GM06990 (cell line): Measurements from ENCODE around the gene ACVR1C.
A peak's percentile ranks its signal among the peaks of the same experiment; 100 is the strongest.

Experiments
- DNase-seq: peaks from one replicate; pipeline ENCODE4 v3.0.0-alpha.2; 2011; ENCODE audit not compliant: insufficient read length; ENCODE audit errors: extremely low read depth
- H3K27me3 ChIP-seq: replicated peaks from 2 replicates; pipeline ENCODE4 v1.6.0; 2011; ENCODE audit warnings: low read length; ENCODE audit not compliant: control insufficient read depth, insufficient read depth
- H3K36me3 ChIP-seq: 2 replicates; pipeline ENCODE4 v1.5.1; 2011; ENCODE audit warnings: low read length; ENCODE audit not compliant: control insufficient read depth, insufficient read depth
- H3K4me3 ChIP-seq: replicated peaks from 2 replicates; pipeline ENCODE4 v1.5.1; 2011; ENCODE audit warnings: low read depth, mild to moderate bottlenecking, control low read depth, low read length
- TF ChIP-seq, protein P1 (sequence below): IDR thresholded peaks from 2 replicates; pipeline ENCODE4 v1.5.1; 2011; ENCODE audit warnings: low read length, control low read depth, mild to moderate bottlenecking, inconsistent platforms; ENCODE audit not compliant: insufficient read depth, poor library complexity, severe bottlenecking

The ACVR1C gene

GRCh38 chr2:157601807-157602206 lies 26.9 kb downstream of the ACVR1C start:
- DNase-seq = no peak
- TF ChIP-seq, protein P1, sequence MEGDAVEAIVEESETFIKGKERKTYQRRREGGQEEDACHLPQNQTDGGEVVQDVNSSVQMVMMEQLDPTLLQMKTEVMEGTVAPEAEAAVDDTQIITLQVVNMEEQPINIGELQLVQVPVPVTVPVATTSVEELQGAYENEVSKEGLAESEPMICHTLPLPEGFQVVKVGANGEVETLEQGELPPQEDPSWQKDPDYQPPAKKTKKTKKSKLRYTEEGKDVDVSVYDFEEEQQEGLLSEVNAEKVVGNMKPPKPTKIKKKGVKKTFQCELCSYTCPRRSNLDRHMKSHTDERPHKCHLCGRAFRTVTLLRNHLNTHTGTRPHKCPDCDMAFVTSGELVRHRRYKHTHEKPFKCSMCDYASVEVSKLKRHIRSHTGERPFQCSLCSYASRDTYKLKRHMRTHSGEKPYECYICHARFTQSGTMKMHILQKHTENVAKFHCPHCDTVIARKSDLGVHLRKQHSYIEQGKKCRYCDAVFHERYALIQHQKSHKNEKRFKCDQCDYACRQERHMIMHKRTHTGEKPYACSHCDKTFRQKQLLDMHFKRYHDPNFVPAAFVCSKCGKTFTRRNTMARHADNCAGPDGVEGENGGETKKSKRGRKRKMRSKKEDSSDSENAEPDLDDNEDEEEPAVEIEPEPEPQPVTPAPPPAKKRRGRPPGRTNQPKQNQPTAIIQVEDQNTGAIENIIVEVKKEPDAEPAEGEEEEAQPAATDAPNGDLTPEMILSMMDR = no peak
- Histone ChIP-seq H3K4me3 (no peak overlapping the region), H3K36me3 (no peaks in the 10 kb centered on the region), H3K27me3 (peaks cover 2% of the 10 kb centered on the region; the same call in 1 of the 2 replicates)

DNA sequence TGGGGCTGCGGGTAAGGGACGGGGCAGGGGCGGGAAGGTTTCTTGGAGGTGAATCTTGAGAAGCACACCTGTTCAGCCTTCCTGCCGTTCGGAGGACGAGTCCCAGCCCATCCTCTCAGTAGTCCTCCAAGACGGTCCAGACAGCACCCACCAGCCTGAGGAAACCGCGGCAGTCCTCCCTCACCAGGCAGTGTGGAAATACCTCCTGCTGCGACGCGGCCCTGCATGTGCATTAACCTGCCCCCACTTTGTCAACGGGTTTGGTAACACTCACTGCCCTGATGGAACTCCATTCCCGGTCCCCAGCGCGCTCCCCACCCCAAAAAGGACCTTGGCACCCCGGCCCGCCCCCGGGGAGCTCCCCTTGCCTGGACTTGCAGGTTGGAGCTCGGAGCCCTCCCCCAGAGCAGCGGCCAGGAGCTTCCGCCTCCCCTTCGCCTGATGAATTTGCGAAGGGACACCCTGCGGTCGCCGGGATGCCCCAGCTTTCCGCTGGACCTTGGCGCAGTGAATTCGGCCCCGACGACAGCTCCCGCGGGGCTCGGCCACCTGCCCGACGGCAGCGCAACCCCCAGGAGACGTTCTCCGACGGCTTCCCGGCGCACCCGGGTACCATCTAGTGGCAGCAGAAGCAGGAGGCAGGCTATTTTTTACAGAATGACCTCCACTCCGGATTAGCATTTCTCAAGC lies 31.5 kb downstream of the ACVR1C start:
- Histone ChIP-seq H3K36me3 (no peaks in the 10 kb centered on the region), H3K4me3 (no peak overlapping the region), H3K27me3 (peaks cover 3% of the 10 kb centered on the region; the same call in 1 of the 2 replicates)
- DNase-seq = peak; percentile 32
- TF ChIP-seq, protein P1 = peak; percentile 59

GRCh38 chr2:157593411-157593810 lies 35.3 kb downstream of the ACVR1C start:
- no peaks in the 10 kb centered on the region for H3K36me3 ChIP-seq
- H3K4me3 ChIP-seq = no peak overlapping the region
- DNase-seq = no peak
- TF ChIP-seq, protein P1 = no peak
- peaks cover 3% of the 10 kb centered on the region; the same call in 1 of the 2 replicates for H3K27me3 ChIP-seq

DNA sequence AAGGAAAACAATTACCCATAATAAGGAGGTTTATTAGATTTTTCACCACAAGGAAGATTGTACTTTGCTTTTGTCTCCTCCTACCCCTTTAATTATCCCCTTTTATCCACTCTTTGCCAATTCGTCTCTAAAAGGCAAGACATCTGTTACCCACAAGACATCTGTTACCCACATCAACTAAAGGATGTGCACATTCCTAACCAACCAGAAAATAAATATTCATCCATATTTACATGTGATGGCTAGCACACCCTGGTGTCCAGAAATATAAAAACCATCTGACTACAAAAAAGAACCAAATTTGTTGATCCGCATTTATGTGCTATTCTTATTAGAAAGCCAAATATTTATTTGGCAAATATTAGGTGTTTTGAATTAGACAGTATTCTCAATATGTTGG lies 35.7 kb downstream of the ACVR1C start:
- TF ChIP-seq, protein P1 = no peak
- peaks cover 3% of the 10 kb centered on the region; the same call in 1 of the 2 replicates for H3K27me3 ChIP-seq
- DNase-seq = no peak
- no peaks in the 10 kb centered on the region for H3K36me3 ChIP-seq
- H3K4me3 ChIP-seq = no peak overlapping the region

DNA sequence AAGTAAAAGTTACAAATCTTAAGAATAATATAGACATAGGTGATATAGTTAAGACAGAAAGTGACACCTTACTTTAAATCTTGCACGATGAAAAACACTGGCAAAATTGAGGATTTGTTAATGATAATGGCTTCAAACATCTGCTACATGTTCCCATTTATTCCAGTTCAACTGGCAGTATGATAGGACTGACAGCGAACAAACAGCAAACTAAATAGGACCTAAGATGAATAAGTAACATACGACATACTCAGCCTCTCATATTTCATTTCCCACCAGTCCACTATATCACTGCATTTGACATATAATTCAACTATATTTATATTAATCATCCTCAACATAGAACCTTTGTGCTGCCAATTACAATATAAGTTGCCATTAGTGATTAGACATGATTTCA lies 36.3 kb downstream of the ACVR1C start:
- no peak for DNase-seq
- Histone ChIP-seq H3K27me3 (peaks cover 3% of the 10 kb centered on the region; the same call in 1 of the 2 replicates), H3K36me3 (no peaks in the 10 kb centered on the region), H3K4me3 (no peak overlapping the region)
- TF ChIP-seq, protein P1 = no peak
